ENCODE data around the gene REXO5.

DNA sequence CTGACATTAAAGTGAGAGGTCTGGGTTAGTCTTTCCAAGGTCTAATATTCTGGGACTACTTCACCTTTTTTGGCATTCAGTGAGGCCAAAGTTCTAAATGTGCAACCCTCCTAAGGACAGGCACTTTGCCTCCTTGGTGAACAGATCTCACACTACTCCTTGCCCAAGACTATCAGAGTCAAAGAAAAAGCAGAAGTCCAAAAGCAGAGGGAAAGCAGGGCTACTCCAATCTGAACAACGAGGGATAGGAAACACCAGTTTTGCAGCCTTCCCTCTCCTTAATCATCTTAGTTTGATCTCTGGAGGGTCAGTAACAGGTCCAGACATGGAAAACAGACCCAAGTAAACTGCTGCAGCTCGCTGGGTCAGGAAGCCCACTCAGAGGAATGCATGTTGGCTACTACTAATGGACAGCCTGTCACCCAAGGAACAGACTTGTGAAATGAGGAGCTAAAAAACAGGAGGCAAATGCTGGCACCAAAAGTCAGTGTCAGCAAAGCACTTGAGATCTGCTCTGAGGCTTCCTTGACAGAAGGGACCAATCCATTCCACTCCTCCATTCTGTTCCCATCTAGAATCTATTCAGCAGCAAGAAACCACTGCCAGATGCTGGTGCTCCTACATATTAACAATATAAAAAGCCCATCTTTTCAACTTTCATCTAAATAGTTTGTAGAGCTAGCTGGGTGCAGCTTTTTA, 63.9 kb downstream of the REXO5 start:
- TF ChIP-seq EZH2 (IDR thresholded peaks at IDR 0.05; ENCODE audit: borderline replicate concordance, low read depth, low read length, severe bottlenecking) (no peak), POLR2A (IDR thresholded peaks at IDR 0.05; ENCODE audit: low read depth, low read length) (no peak), GATA2 (IDR thresholded peaks at IDR 0.05; ENCODE audit: insufficient read depth, insufficient read length, low read depth, low read length) (no peak), POLR2AphosphoS5 (IDR thresholded peaks at IDR 0.05; ENCODE audit: insufficient read depth, low read depth, low read length) (no peak), FOS (IDR thresholded peaks at IDR 0.05; ENCODE audit: borderline replicate concordance, insufficient read depth, low read length) (no peak), JUN (IDR thresholded peaks at IDR 0.05; ENCODE audit: borderline replicate concordance, insufficient read depth, insufficient read length, low read depth) (no peak), MYC (IDR thresholded peaks at IDR 0.05; ENCODE audit: low read depth, low read length) (no peak)
- TF ChIP-seq, protein P1, sequence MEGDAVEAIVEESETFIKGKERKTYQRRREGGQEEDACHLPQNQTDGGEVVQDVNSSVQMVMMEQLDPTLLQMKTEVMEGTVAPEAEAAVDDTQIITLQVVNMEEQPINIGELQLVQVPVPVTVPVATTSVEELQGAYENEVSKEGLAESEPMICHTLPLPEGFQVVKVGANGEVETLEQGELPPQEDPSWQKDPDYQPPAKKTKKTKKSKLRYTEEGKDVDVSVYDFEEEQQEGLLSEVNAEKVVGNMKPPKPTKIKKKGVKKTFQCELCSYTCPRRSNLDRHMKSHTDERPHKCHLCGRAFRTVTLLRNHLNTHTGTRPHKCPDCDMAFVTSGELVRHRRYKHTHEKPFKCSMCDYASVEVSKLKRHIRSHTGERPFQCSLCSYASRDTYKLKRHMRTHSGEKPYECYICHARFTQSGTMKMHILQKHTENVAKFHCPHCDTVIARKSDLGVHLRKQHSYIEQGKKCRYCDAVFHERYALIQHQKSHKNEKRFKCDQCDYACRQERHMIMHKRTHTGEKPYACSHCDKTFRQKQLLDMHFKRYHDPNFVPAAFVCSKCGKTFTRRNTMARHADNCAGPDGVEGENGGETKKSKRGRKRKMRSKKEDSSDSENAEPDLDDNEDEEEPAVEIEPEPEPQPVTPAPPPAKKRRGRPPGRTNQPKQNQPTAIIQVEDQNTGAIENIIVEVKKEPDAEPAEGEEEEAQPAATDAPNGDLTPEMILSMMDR (IDR thresholded peaks at IDR 0.05; ENCODE audit: extremely low read depth in 1 of 2, insufficient read depth in 1 of 2, low read depth in 1 of 2, low read length in 2 of 2) = no peak
- TF ChIP-seq, protein P2, sequence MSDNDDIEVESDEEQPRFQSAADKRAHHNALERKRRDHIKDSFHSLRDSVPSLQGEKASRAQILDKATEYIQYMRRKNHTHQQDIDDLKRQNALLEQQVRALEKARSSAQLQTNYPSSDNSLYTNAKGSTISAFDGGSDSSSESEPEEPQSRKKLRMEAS (IDR thresholded peaks at IDR 0.05; ENCODE audit: insufficient read depth, insufficient read length) = no peak

All from endothelial cell of umbilical vein (primary cell).